DND-41 (cell line): Measurements from ENCODE around the gene ANTXR2.

Experiments used
- ATAC-seq: fragments of 200-7000 bp; cut with Tn5 transposase; 3 replicates; pipeline ENCODE4 v1.9.1; 2021; ENCODE audit warnings: low read depth; ENCODE audit not compliant: insufficient read depth
- DNase-seq: peaks from one replicate; pipeline ENCODE4 v3.0.0-alpha.2; 2020
- H2AFZ ChIP-seq: 2 replicates; pipeline ENCODE4 v1.6.0; 2012; ENCODE audit warnings: low read depth, low read length
- H3K27ac ChIP-seq: 2 replicates; pipeline ENCODE4 v1.5.1; 2012; ENCODE audit warnings: low read length, inconsistent platforms
- H3K27me3 ChIP-seq: fragments of 200-600 bp; sonication (generic); 2 replicates; pipeline ENCODE4 v1.6.0; 2012; ENCODE audit warnings: low read length, mild to moderate bottlenecking, inconsistent platforms; ENCODE audit not compliant: insufficient read depth, poor library complexity
- H3K36me3 ChIP-seq: 2 replicates; pipeline ENCODE4 v1.5.1; 2012; ENCODE audit warnings: low read length, inconsistent platforms; ENCODE audit not compliant: insufficient read depth
- H3K4me1 ChIP-seq: 2 replicates; pipeline ENCODE4 v1.5.1; 2012; ENCODE audit warnings: mild to moderate bottlenecking, low read length; ENCODE audit not compliant: insufficient read depth
- H3K4me2 ChIP-seq: 2 replicates; pipeline ENCODE4 v1.6.0; 2012; ENCODE audit warnings: mild to moderate bottlenecking, moderate library complexity, low read length, inconsistent platforms; ENCODE audit not compliant: insufficient read depth
- H3K4me3 ChIP-seq, 2 experiments: fragments of 200-600 bp in 1 of 2; shearing (Covaris generic) in 1 of 2; 2 replicates each; pipeline ENCODE4 v1.5.1; 2012 to 2016; ENCODE audit warnings: inconsistent platforms in 2 of 2, low read length in 2 of 2, mild to moderate bottlenecking in 2 of 2, low read depth in 1 of 2, moderate library complexity in 1 of 2
- H3K79me2 ChIP-seq: 2 replicates; pipeline ENCODE4 v1.6.0; 2012; ENCODE audit warnings: low read length, inconsistent platforms; ENCODE audit not compliant: insufficient read depth
- H3K9ac ChIP-seq: 2 replicates; pipeline ENCODE4 v1.6.0; 2012; ENCODE audit warnings: low read depth, mild to moderate bottlenecking, inconsistent platforms, low read length, moderate library complexity
- H3K9me3 ChIP-seq: 2 replicates; pipeline ENCODE4 v1.5.1; 2012; ENCODE audit warnings: low read length, moderate library complexity, mild to moderate bottlenecking, inconsistent platforms; ENCODE audit not compliant: insufficient read depth, severe bottlenecking
- H4K20me1 ChIP-seq: 2 replicates; pipeline ENCODE4 v1.6.0; 2012; ENCODE audit warnings: low read length; ENCODE audit not compliant: insufficient read depth
- CTCF ChIP-seq: IDR thresholded peaks from 2 replicates; pipeline ENCODE4 v1.5.1; 2012; ENCODE audit warnings: borderline replicate concordance, low read length, moderate library complexity, mild to moderate bottlenecking; ENCODE audit not compliant: poor library complexity, severe bottlenecking; ENCODE audit errors: extremely low read depth
- EZH2 ChIP-seq: IDR thresholded peaks from 3 replicates; pipeline ENCODE4 v1.6.1; 2012; ENCODE audit warnings: borderline replicate concordance, low read depth, mild to moderate bottlenecking, moderate library complexity, low read length, inconsistent platforms; ENCODE audit not compliant: severe bottlenecking

ANTXR2 gene

GRCh38 chr4:80071604-80072227 is 1.3 kb downstream of the ANTXR2 start:
- Histone ChIP-seq H3K36me3 (peaks cover 37% of the 10 kb centered on the region), H3K27me3 (no peaks in the 10 kb centered on the region), H3K4me2 (peak overlapping the region; percentile 64), H3K9me3 (no peaks in the 10 kb centered on the region), H3K4me1 (peaks cover 62% of the 10 kb centered on the region), H4K20me1 (no peaks in the 10 kb centered on the region), H3K27ac (peak overlapping the region; percentile 89), H3K4me3 (peak overlapping the region; percentile 50 to 72), H2AFZ (peak overlapping the region; percentile 76), H3K9ac (peak overlapping the region; percentile 93), H3K79me2 (peaks cover 59% of the 10 kb centered on the region)
- TF ChIP-seq CTCF: no peak
- no peak for DNase-seq
- no peak; the same call in 1 of the 3 replicates for ATAC-seq

- ATAC-seq: no peak
- Histone ChIP-seq H3K9ac (peak overlapping the region; percentile 93), H3K36me3 (peaks cover 44% of the 10 kb centered on the region), H3K4me1 (peaks cover 62% of the 10 kb centered on the region), H3K27ac (peak overlapping the region; percentile 89), H4K20me1 (no peaks in the 10 kb centered on the region), H3K9me3 (no peaks in the 10 kb centered on the region), H3K27me3 (no peaks in the 10 kb centered on the region), H3K4me2 (peak overlapping the region; percentile 64), H3K79me2 (peaks cover 61% of the 10 kb centered on the region), H2AFZ (peak overlapping the region; percentile 76), H3K4me3 (peak overlapping the region; percentile 50 to 72; a peak in 3 of 4 replicates)
- TF ChIP-seq CTCF: no peak
- no peak for TF ChIP-seq EZH2
- no peak for DNase-seq
Observed at GRCh38 chr4:80070880-80071603, 2.0 kb downstream of the ANTXR2 start.

GRCh38 chr4:80069837-80070731 is 2.9 kb downstream of the ANTXR2 start:
- H3K9ac ChIP-seq: peak overlapping the region; percentile 93
- peaks cover 62% of the 10 kb centered on the region for H3K4me1 ChIP-seq
- no peak for TF ChIP-seq CTCF
- no peak for TF ChIP-seq EZH2
- no peaks in the 10 kb centered on the region for H3K9me3 ChIP-seq
- peak overlapping the region; percentile 89 for H3K27ac ChIP-seq
- DNase-seq: no peak
- H3K36me3 ChIP-seq: peaks cover 52% of the 10 kb centered on the region
- H3K4me3 ChIP-seq: peak overlapping the region; percentile 50 to 72; a peak in 2 of 4 replicates
- no peaks in the 10 kb centered on the region for H4K20me1 ChIP-seq
- H3K4me2 ChIP-seq: peak overlapping the region; percentile 64
- peaks cover 69% of the 10 kb centered on the region for H3K79me2 ChIP-seq
- H3K27me3 ChIP-seq: no peaks in the 10 kb centered on the region
- ATAC-seq: no peak
- no peak overlapping the region for H2AFZ ChIP-seq
